ENCODE measurements around the gene PTPRE. TPM values are rescaled to one million over a fixed set of nuclear protein-coding genes. Genes with fewer than 3 reads are reported as not detected.

The PTPRE gene
- polyA plus RNA-seq, 1 of the 3 experiments (the other 2 are of a cell fraction) = 11.8 TPM

GRCh38 chr10:127889605-127890195 is 17.2 kb upstream of the PTPRE start:
- Histone ChIP-seq H3K9me3 (no peaks in the 10 kb centered on the region), H3K36me3 (replicated peaks in 1 of 2; ENCODE audit: control insufficient read depth in 1 of 2, insufficient read depth in 2 of 2, low read length in 1 of 2) (no peaks in the 10 kb centered on the region), H4K20me1 (ENCODE audit: insufficient read depth) (no peaks in the 10 kb centered on the region), H2AFZ (ENCODE audit: low read depth) (peak overlapping the region; percentile 35; the same call in 1 of the 2 replicates), H3K79me2 (ENCODE audit: insufficient read depth) (no peaks in the 10 kb centered on the region), H3K9ac (no peak overlapping the region), H3K4me1 (ENCODE audit: control insufficient read depth in 1 of 2, insufficient read depth in 2 of 2, low read depth in 1 of 2, low read length in 1 of 2) (peaks cover 6 to 7% of the 10 kb centered on the region in 2 experiments; a peak in 2 of 4 replicates), H3K27ac (ENCODE audit: low read depth in 2 of 2, low read length in 1 of 2) (no peak overlapping the region), H3F3A (replicated peaks; ENCODE audit: insufficient read depth) (no peaks in the 10 kb centered on the region), H3K4me2 (0 out of 2 replicates have a peak overlapping the region, but pooled peaks have one; percentile 11), H3K27me3 (ENCODE audit: insufficient read depth) (no peaks in the 10 kb centered on the region; the same call in 1 of the 2 replicates), H3K9me2 (no peaks in the 10 kb centered on the region), H3K4me3 (ENCODE audit: low read depth in 2 of 2, low read length in 1 of 2) (no peak overlapping the region)
- POLR2A ChIA-PET = no interaction called here
- CTCF ChIA-PET = interaction anchor here (1.3 to 1.5 kb wide), 2 partner anchors 10 to 180 kb away, joined by 3 to 4 read pairs; no protein-coding TSS in a partner anchor
- WGBS (ENCODE audit: low lambda C conversion rate) = 33% methylated on average over 4 of the region's 4 CpGs
- DNase-seq = no peak
- peak; percentile 38; the same call in 1 of the 2 replicates for TF ChIP-seq PBX3 (IDR thresholded peaks at IDR 0.05)
- no peak for TF ChIP-seq GATA2 (CRISPR knock-in tag; IDR thresholded peaks at IDR 0.05)
- TF ChIP-seq ZBTB33 (IDR thresholded peaks at IDR 0.05; ENCODE audit: borderline replicate concordance, low read depth) = no peak
- no peak for TF ChIP-seq IRF3 (IDR thresholded peaks at IDR 0.05; ENCODE audit: low read depth, low read length)
- peak; percentile 38 for TF ChIP-seq JUND (IDR thresholded peaks at IDR 0.05)
- no peak for TF ChIP-seq CHD2 (IDR thresholded peaks at IDR 0.05; ENCODE audit: low read length, partially characterized antibody)
- TF ChIP-seq SIN3A (IDR thresholded peaks at IDR 0.05; ENCODE audit: borderline replicate concordance, low read depth, low read length) = no peak
- peak; percentile 45; the same call in 1 of the 2 replicates for TF ChIP-seq GABPA (IDR thresholded peaks at IDR 0.05; ENCODE audit: low read depth)
- 0 out of 2 replicates have a peak, but pooled peaks have one; percentile 24 for TF ChIP-seq FOSL2 (IDR thresholded peaks at IDR 0.05; ENCODE audit: borderline replicate concordance, low read depth)
- TF ChIP-seq EP300 (IDR thresholded peaks at IDR 0.05; ENCODE audit: borderline replicate concordance in 1 of 2, low read depth in 1 of 2, low read length in 1 of 2) = no peak

GRCh38 chr10:127890216-127890615 is 16.7 kb upstream of the PTPRE start:
- Histone ChIP-seq H2AFZ (ENCODE audit: low read depth) (no peak overlapping the region), H4K20me1 (ENCODE audit: insufficient read depth) (no peaks in the 10 kb centered on the region), H3K4me1 (ENCODE audit: control insufficient read depth in 1 of 2, insufficient read depth in 2 of 2, low read depth in 1 of 2, low read length in 1 of 2) (peaks cover 6 to 7% of the 10 kb centered on the region in 2 experiments; a peak in 2 of 4 replicates), H3K9ac (no peak overlapping the region), H3K36me3 (replicated peaks in 1 of 2; ENCODE audit: control insufficient read depth in 1 of 2, insufficient read depth in 2 of 2, low read length in 1 of 2) (no peaks in the 10 kb centered on the region), H3K9me2 (no peaks in the 10 kb centered on the region), H3K9me3 (no peaks in the 10 kb centered on the region), H3K27ac (ENCODE audit: low read depth in 2 of 2, low read length in 1 of 2) (no peak overlapping the region), H3K27me3 (ENCODE audit: insufficient read depth) (no peaks in the 10 kb centered on the region), H3K4me2 (no peak overlapping the region), H3K79me2 (ENCODE audit: insufficient read depth) (no peaks in the 10 kb centered on the region), H3F3A (replicated peaks; ENCODE audit: insufficient read depth) (no peaks in the 10 kb centered on the region), H3K4me3 (ENCODE audit: low read depth in 2 of 2, low read length in 1 of 2) (no peak overlapping the region)
- CTCF ChIA-PET = interaction anchor here (0.8 to 2.7 kb wide), 4 partner anchors 10 to 179 kb away, joined by 3 to 13 read pairs (median 4); partner anchors contain the start of gene PTPRE
- no peak for DNase-seq
- POLR2A ChIA-PET = no interaction called here
- 59% methylated on average over 3 of the region's 3 CpGs for WGBS (ENCODE audit: low lambda C conversion rate)
- TF ChIP-seq RFX5 (IDR thresholded peaks at IDR 0.05; ENCODE audit: low read length) (no peak), PBX3 (IDR thresholded peaks at IDR 0.05) (no peak), SIN3A (IDR thresholded peaks at IDR 0.05; ENCODE audit: borderline replicate concordance, low read depth, low read length) (no peak), TEAD4 (IDR thresholded peaks at IDR 0.05; ENCODE audit: borderline replicate concordance, insufficient read depth) (no peak), EZH2phosphoT487 (IDR thresholded peaks at IDR 0.05; ENCODE audit: borderline replicate concordance, low read depth) (no peak), USF2 (IDR thresholded peaks at IDR 0.05; ENCODE audit: borderline replicate concordance, low read depth, low read length) (no peak), RXRA (IDR thresholded peaks at IDR 0.05; ENCODE audit: borderline replicate concordance, low read depth) (no peak), JUND (IDR thresholded peaks at IDR 0.05) (no peak), USF1 (IDR thresholded peaks at IDR 0.05; ENCODE audit: borderline replicate concordance, low read depth) (no peak), SMC3 (IDR thresholded peaks at IDR 0.05; ENCODE audit: low read depth, low read length) (no peak), NRF1 (IDR thresholded peaks at IDR 0.05; ENCODE audit: low read depth, low read length) (no peak), GATA2 (CRISPR knock-in tag; IDR thresholded peaks at IDR 0.05) (no peak)
